ENCODE results near the gene B3GNT8.

- TF ChIP-seq POLR2AphosphoS5 (IDR thresholded peaks at IDR 0.05; ENCODE audit: low read depth) (no peak), EZH2 (IDR thresholded peaks at IDR 0.05; ENCODE audit: low read depth, unreplicated experiment) (no peak), CREB1 (CRISPR knock-in tag; IDR thresholded peaks at IDR 0.05; ENCODE audit: low read depth) (no peak), EZH2phosphoT487 (IDR thresholded peaks at IDR 0.05; ENCODE audit: unreplicated experiment) (no peak), REST (IDR thresholded peaks at IDR 0.05; ENCODE audit: unreplicated experiment) (no peak), NANOG (IDR thresholded peaks at IDR 0.05; ENCODE audit: borderline replicate concordance) (no peak), JUNB (IDR thresholded peaks at IDR 0.05; ENCODE audit: unreplicated experiment) (no peak), ZNF114 (CRISPR knock-in tag; IDR thresholded peaks at IDR 0.05) (no peak), ZNF462 (CRISPR knock-in tag; IDR thresholded peaks at IDR 0.05) (no peak), STAT1 (IDR thresholded peaks at IDR 0.05; ENCODE audit: unreplicated experiment) (no peak), ZNF331 (CRISPR knock-in tag; IDR thresholded peaks at IDR 0.05; ENCODE audit: low read depth) (no peak)
- TF ChIP-seq, protein P1, sequence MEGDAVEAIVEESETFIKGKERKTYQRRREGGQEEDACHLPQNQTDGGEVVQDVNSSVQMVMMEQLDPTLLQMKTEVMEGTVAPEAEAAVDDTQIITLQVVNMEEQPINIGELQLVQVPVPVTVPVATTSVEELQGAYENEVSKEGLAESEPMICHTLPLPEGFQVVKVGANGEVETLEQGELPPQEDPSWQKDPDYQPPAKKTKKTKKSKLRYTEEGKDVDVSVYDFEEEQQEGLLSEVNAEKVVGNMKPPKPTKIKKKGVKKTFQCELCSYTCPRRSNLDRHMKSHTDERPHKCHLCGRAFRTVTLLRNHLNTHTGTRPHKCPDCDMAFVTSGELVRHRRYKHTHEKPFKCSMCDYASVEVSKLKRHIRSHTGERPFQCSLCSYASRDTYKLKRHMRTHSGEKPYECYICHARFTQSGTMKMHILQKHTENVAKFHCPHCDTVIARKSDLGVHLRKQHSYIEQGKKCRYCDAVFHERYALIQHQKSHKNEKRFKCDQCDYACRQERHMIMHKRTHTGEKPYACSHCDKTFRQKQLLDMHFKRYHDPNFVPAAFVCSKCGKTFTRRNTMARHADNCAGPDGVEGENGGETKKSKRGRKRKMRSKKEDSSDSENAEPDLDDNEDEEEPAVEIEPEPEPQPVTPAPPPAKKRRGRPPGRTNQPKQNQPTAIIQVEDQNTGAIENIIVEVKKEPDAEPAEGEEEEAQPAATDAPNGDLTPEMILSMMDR (conservative IDR thresholded peaks at IDR 0.05; ENCODE audit: low read depth in 2 of 2) = no peak
Measured at GRCh38 chr19:41457241-41457640, 30.1 kb upstream of the B3GNT8 start.

Data from GM23338 (cell line).